Stimulated activated CD4-positive, alpha-beta T cell treated with anti-CD3 and anti-CD28 coated beads, TNF-alpha, amount 100 ng/mL, for 1 hour (primary cell): Measurements from ENCODE around the gene PIGV.
A peak's percentile ranks its signal among the peaks of the same experiment; 100 is the strongest.
"Not testable (repeated sequence)": the region's sequence is repeated elsewhere in the genome, so short reads cannot be mapped to it uniquely, and the experiment has no call there.

Experiments used
- DNase-seq, 3 donors: peaks; one replicate each; pipeline ENCODE4 v3.0.0-alpha.2; 2020; ENCODE audit warnings: low read depth in 3 of 3, low spot score in 1 of 3

PIGV gene

GRCh38 chr1:26832249-26832960 lies 44.7 kb downstream of the PIGV start:
- no peak for DNase-seq

- DNase-seq = peak; percentile 59 to 84 (median 76)
Measured at GRCh38 chr1:26833432-26834405, 46.0 kb downstream of the PIGV start.

GRCh38 chr1:26837665-26838064 lies 49.9 kb downstream of the PIGV start:
- DNase-seq = not testable (repeated sequence)

- DNase-seq = peak in 2 of 3 donors; percentile 13 to 25
Measured at GRCh38 chr1:26838474-26839338, 51.0 kb downstream of the PIGV start.

GRCh38 chr1:26839339-26839722 lies 51.6 kb downstream of the PIGV start:
- DNase-seq = no peak

GRCh38 chr1:26839779-26840178 lies 52.0 kb downstream of the PIGV start:
- no peak for DNase-seq

- DNase-seq = no peak
Measured at GRCh38 chr1:26844424-26845196, 56.9 kb downstream of the PIGV start.

- DNase-seq = not testable (repeated sequence)
Measured at GRCh38 chr1:26847826-26848225, 60.1 kb downstream of the PIGV start.
